DLD1 (cell line): ENCODE results near the gene GBA2.

Experiments
- in situ Hi-C: cut with HindIII; loops from 2 replicates; pipeline ENCODE4 v1.10.0; 2017; ENCODE audit warnings: low sequenced_read_pairs

GBA2 gene

DNA sequence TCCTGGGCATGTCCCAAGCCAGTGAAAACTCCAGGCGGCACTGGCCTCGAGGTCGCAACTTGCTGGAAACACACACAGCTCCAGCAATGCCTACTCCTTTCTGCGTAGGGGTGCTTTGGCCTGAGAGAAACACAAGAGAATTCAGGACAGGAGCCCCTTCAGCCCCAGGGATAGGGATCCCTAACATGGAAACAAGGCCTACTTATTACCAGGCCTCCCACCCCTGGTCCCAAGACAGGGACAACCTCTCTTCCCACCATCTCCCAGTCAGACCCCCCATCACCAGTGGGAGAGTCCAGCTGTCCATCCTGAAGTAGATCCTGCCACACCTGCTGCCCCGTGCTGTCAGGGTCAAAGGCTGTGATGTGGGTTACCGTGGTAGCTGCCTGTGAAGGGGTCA, 8.8 kb downstream of the GBA2 start:
- in situ Hi-C loops: no loop called here

DNA sequence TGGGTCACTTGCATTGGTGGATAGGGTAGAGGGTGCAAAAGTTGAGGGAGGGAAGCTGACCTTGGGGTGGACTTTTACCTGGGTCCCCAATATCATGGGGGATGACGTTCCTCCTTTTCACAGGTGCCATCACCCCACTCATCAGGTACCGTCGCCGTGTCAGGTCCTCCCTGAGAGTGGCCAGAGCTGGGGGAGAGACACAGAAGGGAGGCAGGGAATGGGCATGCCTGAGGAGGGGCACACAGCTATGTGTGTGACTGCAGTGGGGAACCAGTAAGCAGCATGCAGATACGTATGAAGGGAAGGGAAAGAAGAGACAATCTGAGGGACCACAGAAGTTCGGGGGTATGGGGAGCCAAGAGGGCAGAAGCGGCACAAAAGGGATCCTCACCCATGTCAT, 10.1 kb downstream of the GBA2 start:
- in situ Hi-C loops: no loop called here

DNA sequence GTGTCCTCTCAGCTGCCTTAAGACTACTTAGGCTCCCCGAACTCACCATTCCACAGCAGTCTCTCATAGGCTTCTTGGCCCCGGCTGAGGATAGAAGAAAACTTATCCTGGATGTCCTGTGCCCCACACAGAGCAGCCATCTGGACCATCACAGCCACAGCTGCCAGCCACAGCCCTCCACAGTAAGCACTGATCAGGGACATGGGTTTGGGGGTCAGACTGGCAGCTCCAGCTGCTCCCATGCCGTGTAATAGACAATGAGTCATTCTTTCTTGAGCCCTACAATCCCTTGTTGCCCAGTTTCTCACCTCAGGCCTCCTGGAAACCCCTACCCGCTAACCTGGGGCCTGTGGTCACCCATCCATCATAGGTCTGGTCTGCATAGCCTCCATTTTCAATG, 10.8 kb downstream of the GBA2 start:
- in situ Hi-C loops: no loop called here

DNA sequence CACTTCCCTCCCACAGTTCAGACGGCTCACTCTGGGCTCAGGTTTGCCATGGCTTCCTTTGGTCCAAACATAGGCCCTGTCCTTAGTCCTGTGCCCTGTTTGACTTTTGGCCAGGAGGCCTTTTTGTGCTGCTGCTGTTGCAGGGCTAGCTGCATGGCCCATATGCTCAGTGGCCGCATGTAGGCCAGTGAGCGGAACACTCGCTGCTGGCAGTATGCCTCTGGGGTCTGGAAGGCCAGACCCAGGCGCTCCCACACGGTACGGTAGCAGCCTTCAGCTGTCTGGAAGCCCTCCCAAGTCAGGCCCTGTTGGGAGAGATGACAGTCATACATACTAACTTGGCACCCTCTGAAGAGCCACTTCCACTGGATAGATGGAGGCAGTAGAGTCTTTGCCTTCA, 11.9 kb downstream of the GBA2 start:
- in situ Hi-C loops: no loop called here

DNA sequence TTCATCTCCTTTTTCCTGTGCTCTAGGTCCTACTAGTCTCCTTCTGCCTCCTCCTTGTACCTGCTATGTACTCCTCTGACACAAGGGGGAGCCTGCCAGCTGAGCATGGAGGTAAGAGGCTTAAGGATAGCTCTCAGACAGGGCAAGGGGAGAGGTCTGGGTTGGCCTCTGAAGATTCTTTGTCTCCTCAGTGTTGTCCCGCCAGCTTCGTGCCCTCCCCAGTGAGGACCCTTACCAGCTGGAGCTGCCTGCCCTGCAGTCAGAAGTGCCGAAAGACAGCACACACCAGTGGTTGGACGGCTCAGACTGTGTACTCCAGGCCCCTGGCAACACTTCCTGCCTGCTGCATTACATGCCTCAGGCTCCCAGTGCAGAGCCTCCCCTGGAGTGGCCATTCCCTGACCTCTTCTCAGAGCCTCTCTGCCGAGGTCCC, 12.8 kb downstream of the GBA2 start:
- in situ Hi-C loops: no loop called here

DNA sequence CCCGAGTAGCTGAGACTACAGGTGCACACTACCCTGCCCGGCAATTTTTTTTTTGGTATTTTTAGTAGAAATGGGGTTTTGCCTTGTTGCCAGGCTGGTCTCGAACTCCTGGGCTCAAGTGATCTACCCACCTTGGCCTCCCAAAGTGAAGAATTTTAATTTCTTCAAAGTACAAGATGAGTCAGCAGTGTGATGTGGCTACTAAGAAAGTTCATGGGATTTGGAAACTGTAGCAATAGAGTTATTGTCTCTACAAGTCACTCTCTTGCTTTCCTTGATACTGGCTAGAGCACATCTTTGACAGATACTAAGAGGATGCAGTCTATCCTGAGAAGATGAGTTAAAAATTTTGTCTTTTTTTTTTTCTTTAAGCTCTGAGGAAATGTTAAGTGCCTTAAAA, 14.9 kb downstream of the GBA2 start:
- in situ Hi-C loops: no loop called here

DNA sequence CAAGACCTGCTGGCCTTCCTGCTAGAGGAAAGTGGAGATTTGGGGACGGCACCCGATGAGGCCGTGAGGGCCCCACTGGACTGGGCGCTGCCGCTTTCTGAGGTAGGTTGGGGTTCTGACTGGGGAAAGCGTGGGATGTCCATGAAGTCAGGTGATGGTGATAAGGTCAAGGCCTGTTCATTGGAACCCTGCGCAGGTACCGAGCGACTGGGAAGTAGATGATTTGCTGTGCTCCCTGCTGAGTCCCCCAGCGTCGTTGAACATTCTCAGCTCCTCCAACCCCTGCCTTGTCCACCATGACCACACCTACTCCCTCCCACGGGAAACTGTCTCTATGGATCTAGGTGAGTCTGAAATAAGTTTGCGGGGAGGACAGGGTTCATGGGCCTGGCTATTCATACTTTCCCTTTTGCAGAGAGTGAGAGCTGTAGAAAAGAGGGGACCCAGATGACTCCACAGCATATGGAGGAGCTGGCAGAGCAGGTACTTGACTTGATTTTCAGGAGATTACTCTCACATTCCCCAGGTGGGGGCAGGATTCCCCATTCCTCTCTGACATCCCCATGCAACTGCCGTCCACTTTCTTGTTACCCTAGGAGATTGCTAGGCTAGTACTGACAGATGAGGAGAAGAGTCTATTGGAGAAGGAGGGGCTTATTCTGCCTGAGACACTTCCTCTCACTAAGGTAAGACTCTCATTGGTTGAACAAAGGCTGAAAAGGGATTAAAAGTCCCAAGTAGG, 16.1 kb downstream of the GBA2 start:
- in situ Hi-C loops: no loop called here

DNA sequence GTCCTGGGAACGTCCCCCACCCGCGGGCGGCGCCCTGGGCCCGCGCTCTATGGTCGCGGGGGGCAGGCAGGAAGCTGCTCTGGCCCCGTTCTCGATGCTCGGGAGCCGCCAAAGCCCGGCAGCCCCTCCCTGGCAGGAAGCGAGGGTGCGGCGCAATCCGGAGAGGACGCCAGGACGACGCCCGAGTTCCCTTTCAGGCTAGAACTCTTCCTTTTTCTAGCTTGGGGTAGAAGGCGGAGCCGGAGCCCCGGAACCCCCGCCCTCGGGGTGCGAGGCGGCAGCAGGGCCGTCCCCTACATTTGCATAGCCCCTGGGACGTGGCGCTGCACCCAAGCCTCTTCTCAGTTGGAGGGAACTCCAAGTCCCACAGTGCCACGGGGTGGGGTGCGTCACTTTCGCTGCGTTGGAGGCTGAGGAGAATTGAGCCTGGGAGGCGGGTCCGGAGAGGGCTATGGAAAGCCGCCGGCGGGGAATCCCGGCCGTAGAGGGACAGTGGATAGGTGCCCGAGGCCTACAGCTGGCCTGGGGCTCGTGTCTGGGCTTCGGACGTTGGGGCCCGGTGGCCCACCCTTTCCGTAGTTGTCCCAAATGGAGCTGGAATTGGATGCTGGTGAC, 16.7 kb downstream of the GBA2 start, which contains the start of the genes CREB3 and TLN1:
Gene CREB3 (plus strand): TSS at position 482 of the 615 bp plus-strand sequence. CDS start 107 bp downstream, at position 589.
Gene TLN1 (minus strand): TSS at position 11 of the 615 bp plus-strand sequence. CDS start 6,501 bp downstream, outside the sequence.
- in situ Hi-C loops: no loop called here

DNA sequence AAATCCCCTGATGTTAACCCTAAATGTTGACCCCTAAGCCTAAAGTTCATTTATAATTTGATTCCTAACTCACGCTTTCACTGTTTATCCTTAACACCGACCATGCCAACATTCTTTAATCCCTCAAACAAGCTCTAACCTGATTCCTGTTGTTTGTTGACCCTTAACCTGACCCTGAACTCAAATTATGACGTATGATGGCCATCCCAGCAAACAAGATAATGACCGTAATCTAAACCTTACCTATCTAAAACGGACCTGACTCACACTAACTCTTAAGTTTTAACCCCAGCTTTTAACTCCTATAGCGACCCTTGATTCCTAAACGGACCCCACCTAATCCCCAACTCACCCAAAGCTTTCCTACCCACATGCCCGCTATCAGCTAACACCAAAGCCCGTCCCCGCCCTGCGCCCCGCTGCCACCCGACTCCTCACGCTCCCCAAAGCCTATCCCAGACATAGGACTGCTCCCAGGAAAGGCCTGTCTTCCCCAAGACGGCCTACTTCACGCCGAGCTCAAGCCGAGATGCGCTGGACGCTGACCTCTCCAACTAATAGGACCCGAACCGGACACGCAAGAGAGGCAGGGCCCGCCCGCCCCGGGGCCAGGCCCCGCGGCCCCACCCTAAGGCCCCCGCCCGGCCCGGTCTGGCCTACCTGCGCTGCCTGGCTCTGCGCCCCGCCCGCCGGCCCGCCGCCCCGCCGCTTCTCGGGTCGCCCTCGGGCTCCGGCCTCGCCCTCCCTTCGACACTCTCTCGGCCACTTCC, 17.4 kb downstream of the GBA2 start:
- in situ Hi-C loops: no loop called here

DNA sequence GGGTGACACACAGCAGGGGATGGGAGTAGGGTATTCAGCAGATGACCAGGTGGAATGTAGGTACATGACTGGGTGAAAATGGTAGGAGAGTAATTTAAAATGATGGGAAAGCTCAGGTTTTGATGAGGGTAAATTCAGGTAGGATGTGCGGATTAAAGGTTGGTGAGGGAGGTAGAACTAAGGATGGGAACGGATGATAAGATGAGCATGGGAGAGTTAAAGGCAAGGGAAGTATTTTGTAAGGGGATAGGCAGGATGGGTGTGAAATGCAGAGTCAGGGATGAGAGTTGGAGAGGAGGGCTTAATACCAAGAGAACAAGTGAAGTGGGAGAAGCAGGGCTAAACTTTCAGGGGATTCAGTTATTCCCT, 18.6 kb downstream of the GBA2 start:
- in situ Hi-C loops: no loop called here

DNA sequence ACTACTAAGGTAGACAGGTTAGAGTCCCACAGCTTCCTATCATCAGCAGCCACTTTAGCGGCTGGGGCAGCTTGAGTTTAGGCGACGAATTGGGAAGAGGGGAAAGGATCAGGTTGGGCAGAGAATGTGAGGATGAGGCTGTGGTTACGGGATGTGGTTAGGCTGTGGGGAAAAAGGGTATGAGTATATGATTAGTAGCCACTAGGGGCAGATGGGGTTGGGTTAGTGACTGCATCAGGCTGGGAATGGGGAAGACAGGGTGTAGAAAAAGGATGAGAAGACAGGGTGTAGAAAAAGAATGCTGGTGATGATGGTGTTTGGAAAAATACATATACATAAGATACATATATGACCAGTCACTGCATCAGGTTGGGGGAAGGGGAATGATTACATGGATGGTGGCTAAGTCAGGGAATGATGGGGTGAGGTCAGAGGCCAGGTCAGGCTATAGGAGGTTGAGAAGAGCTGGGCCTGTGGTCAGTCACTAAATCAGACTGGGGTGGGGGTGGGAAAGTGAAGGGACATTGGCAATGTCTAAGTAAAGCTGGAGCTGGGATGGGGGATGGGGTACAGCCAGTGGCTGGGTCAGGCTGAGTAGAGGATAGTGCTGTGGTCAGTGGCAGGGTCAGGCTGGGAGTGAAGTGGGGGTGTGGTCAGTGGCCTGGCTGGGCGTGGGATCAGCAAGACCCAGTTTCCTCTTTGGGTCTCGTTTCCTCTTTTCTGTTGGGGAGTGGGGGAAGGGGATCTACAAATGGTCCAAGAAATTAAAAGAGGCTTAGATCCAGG, 19.1 kb downstream of the GBA2 start:
- in situ Hi-C loops: no loop called here

DNA sequence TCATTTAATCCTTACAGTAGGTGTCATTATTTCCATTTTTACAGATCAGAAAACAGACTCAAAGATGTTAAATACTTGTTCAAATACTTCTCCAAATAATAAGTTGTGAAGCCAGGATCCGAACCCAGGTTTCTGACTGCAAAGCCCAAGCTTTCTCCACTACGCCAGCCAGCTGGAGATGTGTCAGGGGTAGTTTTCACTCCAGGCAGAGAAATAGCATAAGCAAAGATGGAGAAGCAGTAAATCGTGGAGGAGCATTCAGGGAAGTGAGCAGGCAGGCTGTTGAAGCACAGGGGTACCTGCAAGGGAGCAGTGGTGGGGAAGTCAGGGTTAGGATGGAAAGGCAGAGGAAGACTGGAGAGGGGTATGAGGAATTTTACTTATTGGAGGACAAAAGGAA, 19.9 kb downstream of the GBA2 start:
- in situ Hi-C loops: no loop called here

DNA sequence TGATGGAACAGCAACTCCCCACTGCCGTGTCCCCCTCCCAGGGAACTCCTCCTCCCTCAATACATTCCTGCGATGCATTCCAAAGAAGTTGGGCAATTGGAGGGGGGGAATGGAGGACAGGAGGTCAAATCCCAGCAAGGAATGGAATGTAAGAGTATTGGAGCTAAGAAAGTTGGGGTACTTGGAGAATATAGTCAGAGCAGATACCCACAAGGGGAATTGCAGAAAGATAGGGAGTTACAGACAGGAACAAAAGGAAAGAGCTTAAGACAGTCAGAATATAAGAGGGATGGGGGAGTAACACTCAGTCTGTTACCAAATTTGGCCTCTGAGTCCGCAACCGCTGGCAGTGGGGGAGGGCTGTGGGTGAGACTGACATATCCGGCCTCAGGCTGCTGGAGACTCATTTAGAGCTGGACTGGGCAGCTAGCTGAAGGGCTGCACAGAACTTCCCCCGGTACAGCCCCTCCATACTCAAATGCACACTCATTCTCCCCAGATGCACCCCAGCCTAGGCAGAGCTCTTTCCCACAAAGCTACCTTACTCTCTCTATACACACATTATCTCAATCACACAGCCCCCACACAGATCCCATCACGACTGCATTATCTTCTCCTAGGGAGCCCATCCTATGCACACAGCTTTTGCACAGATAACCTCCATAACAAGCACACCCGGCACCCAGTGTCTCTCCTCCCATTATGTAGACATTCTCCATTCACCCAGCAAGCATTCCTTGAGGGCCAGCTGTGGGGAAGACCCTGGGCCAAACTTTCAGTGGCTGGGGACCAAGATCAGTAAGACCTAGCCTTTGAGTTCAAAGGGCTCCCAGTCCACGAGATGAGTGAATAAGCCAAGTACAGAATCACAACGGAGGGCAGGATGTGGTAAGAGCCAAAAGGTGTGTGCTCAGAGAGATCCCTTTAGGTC, 20.7 kb downstream of the GBA2 start:
- in situ Hi-C loops: no loop called here

DNA sequence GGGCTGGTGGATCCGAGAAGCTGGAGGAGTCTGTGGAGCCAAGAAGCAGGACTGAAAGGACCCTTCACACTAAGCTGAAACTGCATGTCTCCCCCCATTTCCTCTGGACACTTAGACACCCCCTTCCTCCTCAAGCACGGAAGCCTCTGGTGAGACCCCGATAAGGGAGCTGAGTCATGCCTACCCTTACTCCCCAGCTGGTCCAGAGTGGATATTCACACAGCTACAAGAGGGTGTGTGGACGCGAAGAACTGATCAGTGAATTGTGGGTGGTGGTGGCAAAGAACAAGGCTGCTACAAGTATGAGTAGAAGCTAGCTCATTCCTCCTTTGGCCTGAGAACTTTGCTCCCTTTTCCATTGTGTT, 21.4 kb downstream of the GBA2 start:
- in situ Hi-C loops: no loop called here

DNA sequence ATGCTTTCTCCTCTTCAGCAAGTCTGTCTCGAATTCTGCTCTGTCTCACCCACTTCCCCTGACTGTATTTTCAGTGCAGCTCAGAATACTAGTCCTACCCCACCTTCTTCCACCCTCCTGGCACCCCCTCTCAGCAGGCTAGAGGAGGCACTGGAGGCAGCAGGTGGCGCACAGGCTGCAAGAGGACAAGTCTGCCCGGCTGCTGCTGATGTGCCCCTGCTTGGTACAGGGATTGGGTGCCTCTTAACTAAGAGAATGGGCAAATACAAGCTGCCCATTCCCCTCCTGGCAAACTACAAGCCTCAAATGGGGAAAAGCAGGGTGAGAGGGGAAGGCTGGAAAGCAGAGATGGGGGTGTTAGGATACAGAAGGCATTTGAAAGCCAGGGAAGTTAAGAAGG, 22.1 kb downstream of the GBA2 start:
- in situ Hi-C loops: no loop called here

DNA sequence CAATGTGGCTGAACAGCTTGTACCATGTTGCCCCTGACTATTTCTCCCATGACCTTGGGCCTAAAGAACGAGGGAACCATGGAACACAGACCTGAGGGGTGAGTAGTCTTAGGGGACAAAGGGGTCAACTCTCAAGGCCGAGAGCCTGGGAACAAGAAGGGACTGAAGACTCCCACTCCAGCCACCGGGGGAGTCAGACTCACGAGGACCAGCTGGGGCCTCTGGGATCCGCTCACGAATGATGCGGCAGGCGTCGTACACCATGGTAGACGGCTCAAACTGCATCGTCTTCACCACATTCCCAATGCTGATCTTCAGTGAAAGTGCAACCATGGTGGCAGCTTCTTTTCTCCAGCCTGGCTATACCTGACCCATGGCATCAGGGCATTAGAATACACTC, 23.7 kb downstream of the GBA2 start:
- in situ Hi-C loops: no loop called here

DNA sequence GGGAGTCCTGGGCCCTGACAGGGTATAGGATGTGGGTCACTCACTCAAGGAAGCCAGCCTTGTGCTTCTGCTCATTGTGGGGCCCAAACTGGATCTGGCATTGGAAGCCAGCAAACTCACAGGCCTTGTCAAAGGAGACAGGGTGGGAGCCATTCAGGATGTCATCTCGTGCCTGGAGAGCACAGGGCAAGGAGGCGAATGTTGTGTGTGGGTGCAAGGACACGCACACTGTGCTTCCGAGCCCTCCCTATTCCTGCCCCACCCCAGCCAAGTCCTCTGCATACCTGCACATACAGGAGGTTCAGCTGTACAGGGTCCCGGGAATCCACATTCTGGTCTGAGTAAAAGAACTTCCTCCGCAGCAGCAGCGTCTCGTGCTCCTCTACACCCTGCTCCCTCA, 25.1 kb downstream of the GBA2 start:
- in situ Hi-C loops: no loop called here

DNA sequence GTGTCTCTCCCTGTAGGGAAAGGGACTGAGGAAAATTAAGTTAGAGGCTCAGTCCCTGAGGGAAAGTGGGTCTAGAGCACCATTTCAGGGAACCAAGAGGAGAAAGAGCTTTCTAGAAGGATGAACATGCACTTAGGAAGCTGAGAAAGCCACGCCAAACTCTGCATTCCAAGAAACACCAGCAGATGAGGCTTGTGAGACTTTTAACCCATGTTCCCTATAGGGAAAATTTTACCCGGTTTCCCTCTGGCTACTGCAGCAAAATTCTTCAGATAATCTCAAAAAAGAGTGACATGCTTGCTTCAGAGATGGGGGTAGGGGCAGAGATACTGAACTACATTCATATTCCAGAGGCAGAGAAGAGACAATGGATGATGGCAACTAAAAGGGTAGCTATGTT, 25.6 kb downstream of the GBA2 start:
- in situ Hi-C loops: no loop called here

DNA sequence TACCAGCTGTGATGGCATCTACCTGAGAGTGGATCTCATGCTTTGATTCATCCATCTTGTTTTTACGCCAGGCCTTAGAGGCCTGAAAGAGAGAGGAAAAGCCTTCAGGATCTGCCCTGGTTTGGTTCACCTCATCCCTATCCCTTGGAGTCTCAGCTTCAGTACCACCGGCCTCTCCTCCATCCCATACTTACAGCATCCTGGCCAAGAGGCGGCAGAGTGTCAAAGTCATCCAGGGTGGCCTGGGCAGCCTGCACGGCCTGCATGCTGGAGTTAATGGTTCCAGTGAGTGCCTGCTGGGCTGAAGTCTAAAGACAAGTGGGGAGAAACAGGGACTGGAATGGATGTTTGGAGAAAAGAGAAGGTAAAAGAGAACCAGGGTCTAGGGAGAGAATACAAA, 29.5 kb downstream of the GBA2 start:
- in situ Hi-C loops: no loop called here
